ENCODE results near the gene HAPLN1. TPM values are rescaled to one million over a fixed set of nuclear protein-coding genes. Genes with fewer than 3 reads are reported as not detected.

The HAPLN1 gene
- polyA plus RNA-seq, 1 donor: 0.25 TPM

- DNase-seq (ENCODE audit: low read depth): no peak
Measured at GRCh38 chr5:83641946-83642345, 78.7 kb downstream of the HAPLN1 start.

- DNase-seq (ENCODE audit: low read depth): no peak
Measured at GRCh38 chr5:83639911-83640310, 80.7 kb downstream of the HAPLN1 start.

GRCh38 chr5:83636156-83636555 is 84.5 kb downstream of the HAPLN1 start:
- DNase-seq (ENCODE audit: low read depth): no peak

DNA sequence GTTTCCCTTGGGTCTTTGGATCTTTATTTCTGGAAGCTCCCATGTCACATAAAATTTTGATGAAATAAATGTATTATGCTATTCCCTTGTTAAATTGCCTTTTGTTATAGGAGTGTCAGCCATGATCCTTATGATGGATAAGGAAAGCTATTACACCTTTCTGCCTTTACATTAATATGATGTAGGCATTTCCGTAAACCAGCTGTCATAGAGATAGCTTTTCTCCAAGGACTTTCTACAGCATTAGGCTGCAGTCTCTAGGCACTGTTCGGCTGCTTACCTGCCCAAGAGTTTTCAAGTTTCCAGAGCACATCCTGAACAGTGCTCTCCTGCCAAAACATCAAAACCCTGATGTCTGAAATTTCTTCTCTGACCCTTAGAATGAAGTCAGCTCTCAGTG is 87.4 kb downstream of the HAPLN1 start:
- no peak for DNase-seq (ENCODE audit: low read depth)

- no peak for DNase-seq (ENCODE audit: low read depth)
Measured at GRCh38 chr5:83632874-83633273, 87.8 kb downstream of the HAPLN1 start.

- no peak for DNase-seq (ENCODE audit: low read depth)
Measured at GRCh38 chr5:83628360-83628759, 92.3 kb downstream of the HAPLN1 start.

DNA sequence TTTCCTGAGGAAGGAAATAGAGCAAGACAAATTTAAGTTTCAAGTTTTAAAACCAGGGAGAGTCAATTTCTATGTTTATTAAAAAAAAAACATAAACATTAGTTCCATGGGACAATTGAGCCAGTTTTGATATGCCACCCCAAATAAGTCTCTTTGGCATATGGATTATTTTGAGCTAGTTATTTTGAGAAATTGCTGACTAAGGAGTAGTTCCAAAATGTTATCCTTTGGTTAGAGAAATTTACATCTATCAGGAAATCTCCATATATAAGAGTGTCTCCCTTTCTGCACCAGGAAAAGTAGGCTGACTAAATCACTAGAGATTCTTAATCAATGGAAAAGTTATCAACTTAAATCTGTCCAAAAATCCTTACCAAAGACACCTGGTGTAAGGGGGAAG is 105.8 kb downstream of the HAPLN1 start:
- no peak for DNase-seq (ENCODE audit: low read depth)

DNA sequence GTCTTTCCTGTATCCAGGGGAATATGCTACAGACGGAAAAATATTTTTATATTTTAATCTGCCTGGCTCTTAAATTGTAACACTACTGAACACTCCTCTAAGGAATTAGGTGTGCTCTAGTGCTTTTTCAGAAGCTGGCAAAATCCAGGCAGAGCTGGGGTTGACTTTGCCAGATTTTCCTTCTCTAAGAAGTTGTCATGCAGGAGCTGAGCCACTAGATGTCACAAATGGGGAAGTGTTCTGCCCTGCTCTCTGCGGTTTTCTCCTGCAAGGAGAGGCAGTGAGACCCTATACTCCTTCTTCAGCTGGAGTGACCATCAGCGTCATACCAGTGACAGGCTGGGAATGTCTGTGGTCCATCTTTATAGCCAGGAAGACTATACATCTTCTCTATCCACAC is 112.5 kb downstream of the HAPLN1 start:
- DNase-seq (ENCODE audit: low read depth): no peak

GRCh38 chr5:83595217-83595616 is 125.4 kb downstream of the HAPLN1 start:
- no peak for DNase-seq (ENCODE audit: low read depth)

- no peak for DNase-seq (ENCODE audit: low read depth)
Measured at GRCh38 chr5:83590966-83591365, 129.7 kb downstream of the HAPLN1 start.

- DNase-seq (ENCODE audit: low read depth): no peak
Measured at GRCh38 chr5:83589786-83590185, 130.9 kb downstream of the HAPLN1 start.

Other genes with a start within 250 kb of the HAPLN1 start
- 201 TPM for gene VCAN, start 249.1 kb downstream of the HAPLN1 start, polyA plus RNA-seq (ENCODE audit: insufficient read length)

Data from forelimb muscle (tissue), 1 donor.